IMR-90 (cell line): Measurements from ENCODE around the gene SCYGR5. TPM values are rescaled to one million over a fixed set of nuclear protein-coding genes. Genes with fewer than 3 reads are reported as not detected.

ENCODE experiments used
- ATAC-seq: fragments of 200-7000 bp; cut with Tn5 transposase; 2 replicates; pipeline ENCODE4 v1.9.1; 2020; ENCODE audit warnings: low read depth, mild to moderate bottlenecking, moderate library complexity
- BruUV-seq: library from RNA; stranded (reverse); fragments of 400-500 nt; replicated peaks from 2 replicates; lab custom pipeline; 2021; lab: Mats Ljungman, UMichigan
- CTCF ChIA-PET: fragments of 300-600 bp; formaldehyde crosslinking; extraction: SDS; loops from one replicate; lab custom pipeline; 2021; ENCODE audit warnings: antibody characterized with exemption; lab: Yijun Ruan, JAX
- POLR2A ChIA-PET: fragments of 300-600 bp; sonication (Branson Sonifier 250); formaldehyde crosslinking; loops from one replicate; lab custom pipeline; 2022; ENCODE audit warnings: antibody characterized with exemption; ENCODE audit not compliant: unreplicated experiment; lab: Charles Lee
- DNase-seq: peaks from one replicate; pipeline ENCODE4 v3.0.0; 2013
- H2AFZ ChIP-seq: replicated peaks from 2 replicates; pipeline ENCODE3; 2013; ENCODE audit warnings: low read length, mild to moderate bottlenecking; ENCODE audit not compliant: poor library complexity
- H2AK5ac ChIP-seq: 2 replicates; pipeline ENCODE4 v1.6.1; 2013; ENCODE audit warnings: low read depth, low read length, inconsistent platforms
- H2AK9ac ChIP-seq: replicated peaks from 2 replicates; pipeline ENCODE3; 2013; ENCODE audit warnings: mild to moderate bottlenecking, low read depth, low read length, moderate library complexity; ENCODE audit not compliant: poor library complexity
- H2BK120ac ChIP-seq: 2 replicates; pipeline ENCODE4 v1.6.1; 2013; ENCODE audit warnings: low read depth, low read length, inconsistent platforms
- H2BK15ac ChIP-seq: 3 replicates; pipeline ENCODE4 v1.6.1; 2013; ENCODE audit warnings: low read depth, low read length, inconsistent platforms
- H2BK20ac ChIP-seq: 2 replicates; pipeline ENCODE4 v1.6.1; 2013; ENCODE audit warnings: low read depth, mild to moderate bottlenecking, inconsistent platforms, low read length, moderate library complexity
- H2BK5ac ChIP-seq: 2 replicates; pipeline ENCODE4 v1.6.1; 2013; ENCODE audit warnings: mild to moderate bottlenecking, low read depth, low read length, inconsistent platforms; ENCODE audit not compliant: poor library complexity, severe bottlenecking
- H3K14ac ChIP-seq: replicated peaks from 2 replicates; pipeline ENCODE4 v1.6.1; 2013; ENCODE audit warnings: low read depth, low read length, inconsistent platforms
- H3K18ac ChIP-seq: 2 replicates; pipeline ENCODE4 v1.6.1; 2013; ENCODE audit warnings: low read depth, low read length, control low read depth
- H3K23ac ChIP-seq: 2 replicates; pipeline ENCODE4 v1.6.1; 2013; ENCODE audit warnings: low read depth, low read length, inconsistent platforms
- H3K27ac ChIP-seq: 2 replicates; pipeline ENCODE4 v1.5.1; 2013; ENCODE audit warnings: mild to moderate bottlenecking, control low read depth, low read length; ENCODE audit not compliant: insufficient read depth
- H3K27me3 ChIP-seq: 2 replicates; pipeline ENCODE4 v1.6.1; 2013; ENCODE audit warnings: low read length; ENCODE audit not compliant: control insufficient read depth, insufficient read depth
- H3K36me3 ChIP-seq: 2 replicates; pipeline ENCODE4 v1.6.1; 2013; ENCODE audit warnings: low read length, mixed read lengths; ENCODE audit not compliant: control insufficient read depth, insufficient read depth
- H3K4ac ChIP-seq: 2 replicates; pipeline ENCODE4 v1.6.1; 2013; ENCODE audit warnings: low read depth, low read length, inconsistent platforms
- H3K4me1 ChIP-seq: 2 replicates; pipeline ENCODE4 v1.6.1; 2013; ENCODE audit warnings: low read length, mixed read lengths; ENCODE audit not compliant: control insufficient read depth, insufficient read depth
- H3K4me2 ChIP-seq: 2 replicates; pipeline ENCODE4 v1.6.1; 2013; ENCODE audit warnings: low read depth, mild to moderate bottlenecking, control low read depth, low read length, moderate library complexity
- H3K4me3 ChIP-seq: 2 replicates; pipeline ENCODE4 v1.5.1; 2013; ENCODE audit warnings: low read depth, mild to moderate bottlenecking, control low read depth, low read length, moderate library complexity; ENCODE audit not compliant: insufficient read depth
- H3K56ac ChIP-seq: 2 replicates; pipeline ENCODE4 v1.6.1; 2013; ENCODE audit warnings: low read length, inconsistent platforms; ENCODE audit not compliant: insufficient read depth; ENCODE audit errors: extremely low read depth
- H3K79me1 ChIP-seq, 2 experiments: 2 replicates each; pipeline ENCODE4 v1.6.1; 2013; ENCODE audit warnings: low read length in 2 of 2, inconsistent platforms in 1 of 2, low read depth in 1 of 2
- H3K9ac ChIP-seq: 2 replicates; pipeline ENCODE4 v1.6.1; 2013; ENCODE audit warnings: low read depth, low read length, control low read depth
- H3K9me1 ChIP-seq: 2 replicates; pipeline ENCODE4 v1.6.1; 2013; ENCODE audit warnings: low read length, inconsistent platforms; ENCODE audit not compliant: insufficient read depth
- H3K9me3 ChIP-seq: 2 replicates; pipeline ENCODE4 v1.6.1; 2013; ENCODE audit warnings: low read length; ENCODE audit not compliant: control insufficient read depth, insufficient read depth
- H4K20me1 ChIP-seq: 2 replicates; pipeline ENCODE4 v1.6.1; 2013; ENCODE audit warnings: low read length, inconsistent platforms; ENCODE audit not compliant: insufficient read depth
- H4K5ac ChIP-seq: 2 replicates; pipeline ENCODE4 v1.6.1; 2013; ENCODE audit warnings: mild to moderate bottlenecking, low read depth, low read length, control low read depth
- H4K8ac ChIP-seq, 2 experiments: 2 replicates each; pipeline ENCODE4 v1.6.1; 2013; ENCODE audit warnings: low read depth in 2 of 2, low read length in 2 of 2, control low read depth in 1 of 2, inconsistent platforms in 1 of 2
- H4K91ac ChIP-seq: 2 replicates; pipeline ENCODE4 v1.6.1; 2013; ENCODE audit warnings: low read depth, low read length, inconsistent platforms; ENCODE audit not compliant: insufficient read depth
- FOS ChIP-seq: fragments of 150-350 bp; IDR thresholded peaks from 2 replicates; pipeline ENCODE4 v1.6.1; 2016; ENCODE audit warnings: low read depth, low read length
- WGBS, 2 experiments: methylation state at CpG; one replicate each; pipeline versions ENCODE4 v1.1.5 to v1.1.7; 2013; ENCODE audit warnings: missing lambda C conversion rate in 2 of 2; ENCODE audit not compliant: insufficient read length in 1 of 2; ENCODE audit errors: extremely low coverage in 2 of 2; 5-methylcytosine and 5-hydroxymethylcytosine counted together
- dilution Hi-C: fragments of 300-500 bp; cut with HindIII; formaldehyde crosslinking; loops from one replicate; pipeline ENCODE4 v1.14.3; 2018; ENCODE audit warnings: low sequenced_read_pairs; ENCODE audit not compliant: unreplicated experiment
- in situ Hi-C: fragments of 300-500 bp; cut with MboI; formaldehyde crosslinking; loops from 3 replicates; pipeline ENCODE4 v1.14.3; 2019; ENCODE audit warnings: low sequenced_read_pairs, inconsistent platforms, mixed read lengths
- intact Hi-C: fragments of 100-400 bp; cut with micrococcal nuclease; formaldehyde crosslinking; loops from 2 replicates; pipeline ENCODE4 v1.10.0; 2022
- polyA plus RNA-seq, 3 experiments: library from polyadenylated mRNA; depleted of rRNA; stranded (reverse); fragments of >200 nt; gene quantifications; 2 replicates each; pipeline ENCODE4 v1.2.3, GENCODE V29; 2012; ENCODE audit warnings: low replicate concordance in 1 of 3
- total RNA-seq: library from RNA; depleted of rRNA; stranded (reverse); fragments of >200 nt; gene quantifications from 2 replicates; pipeline ENCODE4 v1.2.3, GENCODE V29; 2012

Gene SCYGR5
- total and polyA plus RNA-seq, 2 of the 4 experiments (the other 2 are of a cell fraction) = not detected

DNA sequence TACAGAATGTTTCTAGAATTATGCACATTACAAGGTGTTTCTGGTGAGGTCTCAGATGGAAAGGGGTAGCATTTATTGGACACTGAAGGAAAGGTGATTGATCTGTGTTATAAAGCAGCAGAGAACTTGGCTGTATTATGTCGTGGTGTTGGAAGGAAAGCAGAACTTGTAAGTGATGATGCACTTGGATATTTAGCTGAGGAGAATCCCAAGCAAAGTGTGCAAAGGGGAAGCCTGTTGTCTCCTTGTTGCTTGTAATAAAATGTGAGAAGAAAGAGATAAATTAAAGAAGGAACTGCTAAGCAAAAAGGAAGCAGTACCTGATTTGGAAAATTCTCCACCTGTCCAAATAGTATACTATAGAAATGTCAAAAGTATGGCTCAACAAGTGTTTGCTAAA is 12.2 kb upstream of the SCYGR5 start:
- Histone ChIP-seq H2AFZ (no peak overlapping the region), H3K56ac (no peak overlapping the region), H3K4ac (no peak overlapping the region), H3K27me3 (no peaks in the 10 kb centered on the region; the same call in 1 of the 2 replicates), H4K8ac (no peak overlapping the region), H3K79me1 (no peaks in the 10 kb centered on the region), H2AK5ac (no peak overlapping the region; the same call in 1 of the 2 replicates), H2BK15ac (no peak overlapping the region), H3K23ac (no peak overlapping the region), H3K14ac (no peak overlapping the region), H3K9me1 (no peaks in the 10 kb centered on the region), H2BK5ac (no peak overlapping the region), H3K18ac (no peak overlapping the region), H3K9ac (no peak overlapping the region), H3K4me3 (no peak overlapping the region), H4K91ac (no peak overlapping the region), H3K9me3 (no peaks in the 10 kb centered on the region), H3K36me3 (no peaks in the 10 kb centered on the region), H4K20me1 (no peaks in the 10 kb centered on the region), H2BK120ac (no peak overlapping the region), H4K5ac (no peak overlapping the region), H3K27ac (no peak overlapping the region), H2AK9ac (no peak overlapping the region), H3K4me1 (no peaks in the 10 kb centered on the region), H3K4me2 (no peak overlapping the region), H2BK20ac (no peak overlapping the region)
- in situ Hi-C loops (no loop called here), intact Hi-C loops (loop anchor here (2.0 kb wide), 1 partner anchor 174 kb away; no protein-coding TSS in a partner anchor), dilution Hi-C loops (no loop called here)
- ChIA-PET POLR2A (no interaction called here), CTCF (interaction anchor here (1.8 kb wide), 1 partner anchor 248 kb away, joined by 5 read pairs; no protein-coding TSS in a partner anchor)
- 100% methylated on average over 1 of the region's 1 CpG; no CpG with 5 or more reads in 1 of the 2 experiments for WGBS, 2 experiments
- TF ChIP-seq FOS = no peak
- no peak for ATAC-seq
- no peak for DNase-seq
- no TSS peak for BruUV-seq
